ENCODE data around the gene TCFL5.

The TCFL5 gene

DNA sequence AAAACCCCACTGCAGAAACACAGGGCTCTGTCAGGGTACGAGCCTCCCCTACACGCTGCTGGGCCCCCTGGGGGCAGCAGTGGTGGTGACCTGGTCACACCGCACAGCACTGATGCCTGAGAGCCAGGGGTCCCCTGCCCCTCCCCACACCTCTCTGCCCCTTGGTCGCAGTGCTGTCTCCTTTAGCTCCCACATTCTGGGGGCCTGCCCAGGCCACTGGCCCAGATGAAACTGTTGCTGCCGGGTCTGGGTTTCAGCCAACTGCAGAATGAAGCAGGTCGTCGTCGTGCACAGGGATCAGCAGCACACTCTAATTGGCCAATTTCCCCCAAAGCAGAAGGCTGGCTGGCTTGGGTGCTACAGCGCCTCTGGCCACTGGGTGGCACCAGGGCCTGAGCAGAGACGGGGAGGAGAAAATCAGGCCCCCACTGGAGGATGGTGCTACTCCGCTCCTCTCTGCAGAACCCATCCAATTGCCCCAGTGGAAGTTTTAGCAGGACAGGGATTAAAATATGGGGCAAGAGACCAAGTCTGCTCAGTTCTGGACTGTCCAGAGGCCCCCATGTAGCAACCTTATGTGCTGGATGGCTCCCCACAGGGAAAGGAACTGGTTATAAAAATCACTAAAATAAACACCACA, 38.5 kb upstream of the TCFL5 start:
- Mint-ChIP-seq H3K4me1 (ENCODE audit: low read depth) (peaks cover 54% of the 10 kb centered on the region), H3K36me3 (ENCODE audit: low read depth) (peaks cover 76% of the 10 kb centered on the region), H3K4me3 (no peak overlapping the region), H3K9me3 (no peaks in the 10 kb centered on the region), H3K27ac (peak overlapping the region; percentile 80), H3K27me3 (no peaks in the 10 kb centered on the region)
- DNase-seq = peak; percentile 82

DNA sequence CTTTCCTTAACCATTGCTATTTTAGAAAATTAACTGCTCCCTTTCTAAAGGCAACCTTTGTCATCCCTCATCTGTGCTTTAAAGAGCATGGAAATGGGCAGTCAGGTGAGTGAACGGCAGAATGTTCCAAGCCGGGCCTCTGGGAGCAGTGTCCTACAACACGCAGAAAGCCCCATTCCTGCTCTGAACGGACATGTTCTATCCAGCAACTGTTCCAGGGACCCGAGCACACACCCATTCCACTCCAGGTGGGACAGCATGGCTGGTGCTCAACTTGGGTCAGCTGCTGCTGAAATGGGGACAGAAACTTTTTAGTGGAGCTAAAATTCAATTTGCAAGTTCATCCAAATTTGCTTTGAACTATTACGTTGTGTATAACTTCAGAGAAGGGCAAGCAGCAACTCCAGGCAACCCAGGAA, 38.0 kb upstream of the TCFL5 start:
- H3K27ac Mint-ChIP-seq = peak overlapping the region; percentile 80
- no peaks in the 10 kb centered on the region for H3K9me3 Mint-ChIP-seq
- H3K27me3 Mint-ChIP-seq = no peaks in the 10 kb centered on the region
- no peak for DNase-seq
- no peak overlapping the region for H3K4me3 Mint-ChIP-seq
- H3K4me1 Mint-ChIP-seq (ENCODE audit: low read depth) = peaks cover 52% of the 10 kb centered on the region
- peaks cover 76% of the 10 kb centered on the region for H3K36me3 Mint-ChIP-seq (ENCODE audit: low read depth)

DNA sequence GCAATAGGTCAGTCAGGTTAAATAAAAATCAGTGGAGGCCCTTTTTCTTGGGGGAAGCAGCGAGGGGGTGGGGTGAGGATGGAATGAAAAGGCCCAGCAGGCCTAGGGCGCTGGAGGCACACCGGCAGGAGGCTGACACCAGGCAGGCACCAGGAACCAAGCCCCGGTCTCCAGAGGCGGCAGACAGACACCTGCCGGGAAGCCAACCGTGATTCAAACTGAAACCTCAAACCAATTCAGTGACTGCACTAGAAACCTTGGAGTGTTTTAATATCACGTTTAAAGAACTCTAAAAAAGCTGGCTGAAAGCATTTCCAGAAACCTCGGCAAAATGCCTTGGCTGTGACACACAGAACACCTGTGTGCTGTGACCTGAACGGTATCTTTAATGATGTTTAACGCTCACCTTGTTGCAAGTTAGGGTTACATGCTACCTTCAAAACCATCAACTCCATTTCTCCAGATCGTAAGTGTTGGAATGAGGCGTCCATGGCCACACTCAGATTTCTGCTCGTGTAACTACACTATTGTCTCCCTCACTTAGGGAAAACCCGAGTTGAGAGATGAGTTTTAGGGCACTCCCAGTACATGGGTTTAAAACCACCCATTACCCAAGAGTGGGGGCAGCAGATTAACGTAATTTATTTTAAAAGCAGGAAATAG, 37.5 kb upstream of the TCFL5 start:
- Mint-ChIP-seq H3K9me3 (no peaks in the 10 kb centered on the region), H3K36me3 (ENCODE audit: low read depth) (peaks cover 76% of the 10 kb centered on the region), H3K27ac (peak overlapping the region; percentile 82), H3K4me1 (ENCODE audit: low read depth) (peaks cover 50% of the 10 kb centered on the region), H3K4me3 (peak overlapping the region; percentile 28), H3K27me3 (no peaks in the 10 kb centered on the region)
- DNase-seq = no peak

DNA sequence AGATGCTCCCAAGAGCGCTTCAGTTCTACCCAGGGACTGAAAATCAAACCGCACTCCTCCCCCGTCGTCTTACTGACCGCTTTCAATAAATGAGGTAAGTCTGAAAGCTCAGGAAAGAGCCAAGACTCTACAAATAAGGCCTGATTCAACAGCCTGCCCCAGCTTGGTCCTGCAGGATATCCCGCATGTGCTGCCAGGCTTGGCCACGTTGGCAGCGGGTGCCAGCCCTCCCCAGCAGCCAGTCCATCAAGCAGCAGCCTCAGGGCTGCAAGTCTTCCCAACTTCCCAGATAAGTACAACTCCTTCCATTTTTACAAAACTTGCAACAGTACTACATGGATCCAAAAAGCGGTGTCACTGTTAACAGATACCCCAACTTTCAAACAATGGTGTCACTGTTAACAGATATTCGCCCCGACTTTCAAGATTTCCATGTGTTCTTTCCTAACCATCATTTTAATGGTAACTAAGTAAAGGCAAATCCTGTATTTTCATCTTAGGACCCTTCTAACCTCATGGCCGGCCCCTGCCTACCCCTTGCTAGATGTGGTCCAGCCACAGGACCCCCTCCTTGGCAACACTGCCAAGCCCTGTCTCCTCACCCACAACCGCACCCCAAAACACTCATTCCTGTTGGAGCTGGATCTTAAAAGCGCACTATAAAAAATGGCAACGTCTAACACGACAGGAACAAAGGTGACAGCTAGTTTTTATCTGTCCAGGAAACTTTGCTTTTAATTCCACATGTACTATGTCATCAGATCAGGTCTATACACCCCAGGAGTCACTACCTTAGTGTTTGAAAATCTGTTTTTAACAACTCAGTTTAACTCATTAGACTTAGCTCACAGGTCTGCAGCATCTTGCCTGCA, 36.7 kb upstream of the TCFL5 start:
- Mint-ChIP-seq H3K9me3 (no peaks in the 10 kb centered on the region), H3K36me3 (ENCODE audit: low read depth) (peaks cover 76% of the 10 kb centered on the region), H3K4me3 (no peak overlapping the region), H3K27ac (peak overlapping the region; percentile 82), H3K4me1 (ENCODE audit: low read depth) (peaks cover 42% of the 10 kb centered on the region), H3K27me3 (no peaks in the 10 kb centered on the region)
- DNase-seq = no peak

DNA sequence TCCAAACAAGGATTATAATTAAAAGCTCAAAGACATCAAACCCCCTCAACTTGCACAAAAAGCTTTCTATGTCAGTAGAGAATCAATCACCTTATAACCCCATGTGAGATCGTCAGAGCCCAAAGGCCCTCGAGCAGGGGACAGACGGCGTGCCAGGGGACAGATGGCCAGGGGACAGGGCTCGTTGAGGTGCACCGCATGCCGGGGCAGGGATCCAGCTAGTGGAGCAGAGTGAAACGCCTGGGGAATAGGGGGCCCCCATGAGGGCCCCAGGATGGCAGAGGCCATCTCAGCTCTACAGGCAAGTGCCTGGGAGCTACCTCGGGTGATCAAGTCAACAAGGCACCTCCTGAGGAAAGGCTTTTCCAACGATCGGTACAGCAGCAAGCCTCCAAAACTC, 36.0 kb upstream of the TCFL5 start:
- DNase-seq = no peak
- H3K4me3 Mint-ChIP-seq = no peak overlapping the region
- H3K4me1 Mint-ChIP-seq (ENCODE audit: low read depth) = peaks cover 40% of the 10 kb centered on the region
- H3K27ac Mint-ChIP-seq = peak overlapping the region; percentile 53
- H3K9me3 Mint-ChIP-seq = no peaks in the 10 kb centered on the region
- peaks cover 76% of the 10 kb centered on the region for H3K36me3 Mint-ChIP-seq (ENCODE audit: low read depth)
- H3K27me3 Mint-ChIP-seq = no peaks in the 10 kb centered on the region

DNA sequence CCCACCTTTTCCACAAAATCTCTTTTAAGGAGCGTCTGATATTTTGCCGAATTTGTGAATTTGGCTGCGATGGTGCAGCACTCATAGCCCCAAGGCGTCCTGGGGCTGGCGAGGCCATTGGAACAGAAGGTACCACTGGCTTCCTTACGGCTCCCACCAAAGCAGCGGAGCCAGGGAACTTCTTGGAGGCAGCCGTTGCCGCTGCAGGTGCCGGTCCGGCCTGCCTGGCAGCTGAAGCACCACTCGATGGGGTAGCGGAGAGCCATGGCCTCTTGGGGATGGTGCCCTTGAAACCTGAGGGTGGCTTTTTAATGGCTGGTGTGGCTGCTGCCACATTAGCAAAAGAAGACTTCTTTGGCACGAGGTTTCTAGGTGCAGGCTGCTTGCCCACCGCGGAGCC, 34.9 kb upstream of the TCFL5 start:
- no peaks in the 10 kb centered on the region for H3K27me3 Mint-ChIP-seq
- H3K4me3 Mint-ChIP-seq = no peak overlapping the region
- H3K4me1 Mint-ChIP-seq (ENCODE audit: low read depth) = peaks cover 38% of the 10 kb centered on the region
- DNase-seq = no peak
- H3K36me3 Mint-ChIP-seq (ENCODE audit: low read depth) = peaks cover 76% of the 10 kb centered on the region
- no peaks in the 10 kb centered on the region for H3K9me3 Mint-ChIP-seq
- no peak overlapping the region for H3K27ac Mint-ChIP-seq

DNA sequence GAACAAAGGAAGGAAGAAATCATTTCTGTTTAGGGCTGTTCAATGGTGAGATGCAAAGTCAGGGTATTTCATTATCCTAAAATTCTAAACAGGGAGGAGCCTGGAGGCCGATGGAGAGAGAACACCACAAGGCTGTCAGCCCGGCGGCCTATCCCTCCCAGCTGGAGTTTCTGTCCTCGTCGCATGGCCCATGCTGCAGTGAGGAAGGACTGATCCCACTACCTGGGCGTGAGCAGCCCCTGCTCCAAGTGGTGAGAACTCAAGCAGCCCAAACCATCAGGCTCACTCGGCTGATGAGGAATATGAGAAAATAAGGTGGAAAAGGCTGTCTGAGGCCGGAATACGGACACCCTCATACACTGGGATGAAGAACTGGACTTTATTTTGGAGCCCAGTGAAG, 33.9 kb upstream of the TCFL5 start:
- H3K4me1 Mint-ChIP-seq (ENCODE audit: low read depth) = peaks cover 31% of the 10 kb centered on the region
- H3K4me3 Mint-ChIP-seq = no peak overlapping the region
- peak overlapping the region; percentile 69 for H3K27ac Mint-ChIP-seq
- H3K9me3 Mint-ChIP-seq = no peaks in the 10 kb centered on the region
- no peak for DNase-seq
- H3K27me3 Mint-ChIP-seq = no peaks in the 10 kb centered on the region
- H3K36me3 Mint-ChIP-seq (ENCODE audit: low read depth) = peaks cover 77% of the 10 kb centered on the region

DNA sequence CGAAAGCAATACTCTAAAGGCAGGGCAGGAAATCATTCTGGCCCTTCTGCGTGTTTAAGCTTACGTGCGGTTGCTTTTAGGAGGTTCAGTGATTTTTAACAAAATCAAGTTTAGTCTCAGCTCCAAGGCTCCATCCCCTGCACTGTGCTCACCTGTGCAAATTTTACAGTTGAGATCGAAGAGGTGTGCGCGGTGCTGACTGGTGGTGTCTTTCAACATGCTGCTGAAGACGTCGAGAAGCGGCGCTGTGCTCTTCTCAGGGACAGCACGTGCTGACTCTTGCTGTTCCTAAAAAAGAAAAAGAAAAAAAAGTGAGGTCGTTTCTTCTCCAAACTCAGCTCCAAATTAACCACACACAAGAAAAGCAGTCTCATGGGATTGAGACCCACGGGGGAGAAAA, 32.6 kb upstream of the TCFL5 start:
- no peak overlapping the region for H3K27ac Mint-ChIP-seq
- H3K9me3 Mint-ChIP-seq = no peaks in the 10 kb centered on the region
- no peak for DNase-seq
- H3K4me1 Mint-ChIP-seq (ENCODE audit: low read depth) = peaks cover 18% of the 10 kb centered on the region
- no peaks in the 10 kb centered on the region for H3K27me3 Mint-ChIP-seq
- H3K36me3 Mint-ChIP-seq (ENCODE audit: low read depth) = peaks cover 89% of the 10 kb centered on the region
- no peak overlapping the region for H3K4me3 Mint-ChIP-seq

DNA sequence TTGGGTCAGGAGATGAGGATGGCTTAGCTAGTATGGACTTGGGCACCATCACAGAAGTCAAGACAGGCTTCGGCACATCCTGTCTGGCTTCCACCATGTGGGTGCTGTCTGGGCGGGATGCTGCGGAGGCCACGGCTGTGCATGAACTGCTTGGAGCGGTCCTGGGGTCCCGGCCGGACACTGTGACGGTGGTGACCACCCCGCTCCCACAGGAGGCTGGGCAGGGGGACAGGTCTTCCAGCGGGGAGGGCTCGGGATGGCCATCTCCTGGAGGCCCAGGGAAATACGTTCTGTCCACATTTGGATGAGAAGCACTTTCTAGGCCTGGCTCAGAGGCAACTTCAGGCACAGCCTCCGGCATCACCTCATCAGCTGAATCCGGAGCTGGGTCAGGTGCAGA, 32.1 kb upstream of the TCFL5 start:
- H3K4me1 Mint-ChIP-seq (ENCODE audit: low read depth) = peaks cover 13% of the 10 kb centered on the region
- H3K27me3 Mint-ChIP-seq = no peaks in the 10 kb centered on the region
- DNase-seq = no peak
- H3K4me3 Mint-ChIP-seq = no peak overlapping the region
- H3K9me3 Mint-ChIP-seq = no peaks in the 10 kb centered on the region
- H3K36me3 Mint-ChIP-seq (ENCODE audit: low read depth) = peaks cover 92% of the 10 kb centered on the region
- peak overlapping the region; percentile 55 for H3K27ac Mint-ChIP-seq

DNA sequence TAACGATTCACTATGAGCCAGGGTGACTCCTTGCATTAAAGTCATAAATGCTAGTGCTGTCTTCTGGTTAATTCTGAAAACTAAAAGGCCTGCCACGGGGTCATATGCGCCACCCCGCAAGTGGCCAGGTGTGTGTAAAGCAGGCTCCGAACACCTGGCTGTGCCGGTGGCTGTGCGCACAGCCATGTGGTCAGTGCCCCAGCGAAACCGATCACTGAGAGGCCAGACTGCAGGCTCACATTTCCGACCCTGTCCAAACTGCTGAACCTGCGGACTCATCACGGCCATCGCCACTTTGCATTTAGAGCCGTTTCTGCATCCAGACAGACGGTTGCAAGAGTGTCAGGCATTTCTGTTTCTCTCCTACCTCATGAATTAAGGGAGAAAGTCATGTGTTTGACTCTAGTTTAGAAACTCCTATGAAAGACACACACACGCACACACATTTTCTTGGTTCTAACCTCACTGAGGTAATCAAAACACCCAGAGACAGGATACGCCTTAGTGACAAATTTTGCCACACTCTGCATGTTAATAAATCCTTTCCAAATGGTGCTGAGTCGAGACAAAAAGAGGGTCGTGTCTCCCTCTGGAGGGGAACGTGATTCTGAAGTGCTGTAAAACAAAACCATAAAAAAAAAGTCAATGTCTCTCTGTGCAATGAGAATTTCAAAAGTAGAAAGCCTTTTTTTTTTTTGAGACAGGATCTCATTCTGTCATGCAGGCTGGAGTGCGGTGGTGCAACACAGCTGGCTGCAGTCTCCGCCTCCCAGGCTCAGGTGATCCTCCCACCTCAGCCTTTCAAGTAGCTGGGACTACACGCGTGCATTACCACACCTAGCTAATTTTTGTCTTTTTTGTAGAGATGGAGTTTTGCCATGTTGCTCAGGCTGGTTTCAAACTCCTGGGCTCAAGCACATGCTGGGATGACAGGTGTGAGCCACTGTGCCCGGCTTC, 31.0 kb upstream of the TCFL5 start:
- H3K27ac Mint-ChIP-seq = peak overlapping the region; percentile 30
- H3K9me3 Mint-ChIP-seq = no peaks in the 10 kb centered on the region
- peaks cover 8% of the 10 kb centered on the region for H3K4me1 Mint-ChIP-seq (ENCODE audit: low read depth)
- no peak overlapping the region for H3K4me3 Mint-ChIP-seq
- H3K36me3 Mint-ChIP-seq (ENCODE audit: low read depth) = peaks cover 98% of the 10 kb centered on the region
- no peaks in the 10 kb centered on the region for H3K27me3 Mint-ChIP-seq
- DNase-seq = no peak

DNA sequence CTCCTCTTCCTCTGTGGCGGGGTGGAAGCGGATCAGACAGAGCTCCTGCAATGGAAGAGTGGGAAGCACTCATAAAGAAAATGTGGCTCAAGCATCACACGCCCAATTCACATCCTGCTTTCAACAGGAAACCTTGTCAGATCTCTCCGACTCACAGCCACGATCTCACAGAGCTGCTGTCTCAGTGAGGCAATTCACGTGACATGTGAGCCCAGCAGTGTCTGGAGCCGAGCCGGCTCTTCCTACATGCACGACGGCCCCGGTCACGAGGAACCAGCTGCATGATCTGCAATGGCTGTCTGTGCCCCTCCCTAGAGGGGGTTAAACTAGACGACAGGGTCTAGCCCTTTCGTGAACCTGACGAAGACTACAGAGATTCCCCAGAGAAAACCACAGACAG, 29.5 kb upstream of the TCFL5 start:
- peaks cover 12% of the 10 kb centered on the region for H3K4me1 Mint-ChIP-seq (ENCODE audit: low read depth)
- H3K36me3 Mint-ChIP-seq (ENCODE audit: low read depth) = peaks cover 100% of the 10 kb centered on the region
- no peak overlapping the region for H3K4me3 Mint-ChIP-seq
- H3K9me3 Mint-ChIP-seq = no peaks in the 10 kb centered on the region
- H3K27ac Mint-ChIP-seq = no peak overlapping the region
- DNase-seq = no peak
- H3K27me3 Mint-ChIP-seq = no peaks in the 10 kb centered on the region

DNA sequence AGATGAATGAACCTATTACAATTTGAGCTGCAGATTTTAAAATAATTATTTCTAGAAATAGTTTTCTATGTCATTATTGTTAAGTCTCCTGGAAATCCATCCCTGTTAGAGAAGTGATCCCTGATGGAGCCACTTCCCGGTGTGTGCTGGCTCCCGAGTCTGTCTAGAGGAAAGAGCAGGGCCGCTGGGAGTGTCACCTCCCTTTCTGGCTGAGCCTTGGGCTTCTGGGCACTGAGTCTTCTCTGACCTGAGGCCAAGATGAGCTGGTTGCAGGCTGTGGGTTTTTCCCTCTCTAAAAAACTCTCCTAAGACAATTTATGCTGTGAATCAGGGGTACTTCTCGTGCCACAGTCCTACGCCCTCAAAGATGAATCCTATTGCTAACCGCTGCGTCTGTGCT, 28.8 kb upstream of the TCFL5 start:
- Mint-ChIP-seq H3K27ac (peak overlapping the region; percentile 18), H3K4me3 (no peak overlapping the region), H3K9me3 (no peaks in the 10 kb centered on the region), H3K4me1 (ENCODE audit: low read depth) (peaks cover 12% of the 10 kb centered on the region), H3K27me3 (no peaks in the 10 kb centered on the region), H3K36me3 (ENCODE audit: low read depth) (peaks cover 99% of the 10 kb centered on the region)
- DNase-seq = no peak

DNA sequence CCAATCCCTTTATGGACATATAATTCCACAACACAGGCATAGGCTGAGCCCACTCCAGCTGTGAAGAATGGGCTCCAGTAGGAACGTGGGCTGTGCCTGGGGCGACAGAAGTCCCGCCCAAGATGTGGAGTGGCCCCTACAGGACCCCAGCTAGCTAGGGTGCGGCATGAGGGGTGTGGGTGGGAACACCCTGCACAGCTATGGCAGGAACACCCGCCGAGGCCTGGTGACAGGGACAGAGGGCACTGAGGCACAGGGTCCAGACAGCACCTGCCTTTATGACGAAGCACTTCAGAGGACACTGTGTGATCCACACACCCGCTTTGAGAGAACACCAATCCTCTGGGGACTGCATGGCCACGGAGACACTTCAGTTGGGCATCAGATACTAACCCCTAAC, 28.2 kb upstream of the TCFL5 start:
- no peak overlapping the region for H3K4me3 Mint-ChIP-seq
- H3K36me3 Mint-ChIP-seq (ENCODE audit: low read depth) = peaks cover 96% of the 10 kb centered on the region
- H3K4me1 Mint-ChIP-seq (ENCODE audit: low read depth) = peaks cover 12% of the 10 kb centered on the region
- no peak for DNase-seq
- no peak overlapping the region for H3K27ac Mint-ChIP-seq
- no peaks in the 10 kb centered on the region for H3K27me3 Mint-ChIP-seq
- no peaks in the 10 kb centered on the region for H3K9me3 Mint-ChIP-seq

DNA sequence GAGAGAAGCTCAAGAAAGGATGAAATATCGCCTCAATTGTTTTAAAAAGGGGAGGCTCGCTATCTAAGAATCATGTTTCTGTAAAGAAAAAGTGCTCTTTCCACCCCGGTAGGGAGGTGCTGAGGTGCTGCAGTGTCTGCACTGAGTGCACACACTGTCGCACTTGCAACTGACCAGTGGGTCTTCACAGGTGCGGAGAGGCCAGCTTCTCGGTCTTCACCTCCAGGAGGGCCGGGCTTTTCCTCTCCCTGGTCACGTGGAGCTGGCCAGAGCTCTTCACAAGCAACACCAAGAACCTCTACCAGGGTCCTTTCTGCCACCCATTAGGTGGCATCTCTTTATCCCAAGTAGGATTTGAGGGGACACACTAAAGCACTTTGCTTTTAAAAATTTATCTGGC, 27.8 kb upstream of the TCFL5 start:
- DNase-seq = no peak
- peaks cover 12% of the 10 kb centered on the region for H3K4me1 Mint-ChIP-seq (ENCODE audit: low read depth)
- no peaks in the 10 kb centered on the region for H3K9me3 Mint-ChIP-seq
- H3K4me3 Mint-ChIP-seq = no peak overlapping the region
- no peak overlapping the region for H3K27ac Mint-ChIP-seq
- H3K27me3 Mint-ChIP-seq = no peaks in the 10 kb centered on the region
- H3K36me3 Mint-ChIP-seq (ENCODE audit: low read depth) = peaks cover 96% of the 10 kb centered on the region
